Colonic mucosa (tissue), 4 donors: ENCODE data around the gene TTLL11. TPM values are rescaled to one million over a fixed set of nuclear protein-coding genes. Genes with fewer than 3 reads are reported as not detected.

Experiments
- DNase-seq: peaks from one replicate; pipeline ENCODE4 v3.0.0-alpha.2; 2020
- H3K27ac ChIP-seq: fragments of 200-600 bp; one replicate; pipeline ENCODE4 v1.8.0; 2021
- H3K27me3 ChIP-seq: fragments of 200-600 bp; one replicate; pipeline ENCODE4 v1.8.0; 2021
- H3K36me3 ChIP-seq: fragments of 200-600 bp; one replicate; pipeline ENCODE4 v1.8.0; 2021
- H3K4me1 ChIP-seq: fragments of 200-600 bp; one replicate; pipeline ENCODE4 v1.8.0; 2021; ENCODE audit warnings: mild to moderate bottlenecking
- H3K4me3 ChIP-seq: fragments of 200-600 bp; one replicate; pipeline ENCODE4 v1.8.0; 2021
- H3K9ac ChIP-seq, 2 donors: one replicate each; pipeline ENCODE4 v1.7.0; 2013; ENCODE audit warnings: control low read depth in 2 of 2, low read depth in 2 of 2, low read length in 2 of 2
- H3K9me3 ChIP-seq: fragments of 200-600 bp; one replicate; pipeline ENCODE4 v1.8.0; 2021
- intact Hi-C: fragments of 100-400 bp; cut with DNase I; formaldehyde crosslinking; loops from one replicate; pipeline ENCODE4 v1.14.1; 2022
- total RNA-seq, 2 donors: library from RNA; stranded (reverse); fragmentation: NEBNext Ultra II Directional in 1 of 2; extraction: Animal tissue kit (Norgen Biotek cat#: 25700) in 1 of 2; gene quantifications; one replicate each; pipeline ENCODE4 v1.2.1, GENCODE V29; 2021
- TF ChIP-seq, protein P1 (sequence below): fragments of 200-600 bp; IDR thresholded peaks from one replicate; pipeline ENCODE4 v1.8.0; 2022; ENCODE audit warnings: antibody characterized with exemption, mild to moderate bottlenecking
- donor health status: healthy.
- donor health status: DM: no; HTN: no; CAD: no.
- donor health status: DM: no; HTN: no; CAD: no.

The TTLL11 gene
- total RNA-seq, 2 donors from 2014 or later, result 5.1 to 5.5 TPM

DNA sequence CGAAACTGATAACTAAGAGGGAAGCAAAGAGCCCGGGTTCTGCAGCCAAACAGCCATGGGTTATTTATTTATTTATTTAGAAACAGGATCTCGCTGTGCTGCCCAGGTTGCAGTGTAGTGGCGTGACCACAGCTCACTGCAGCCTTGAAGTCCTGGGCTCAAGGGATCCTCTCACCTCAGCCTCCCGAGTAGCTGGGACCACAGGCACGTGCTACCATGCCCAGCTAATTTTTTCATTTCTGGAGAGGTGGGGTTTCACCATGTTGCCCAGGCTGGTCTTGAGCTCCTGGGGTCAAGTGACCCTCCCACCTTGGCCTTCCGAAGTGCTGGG, 42.4 kb upstream of the TTLL11 start:
- H3K36me3 ChIP-seq, result no peaks in the 10 kb centered on the region
- no peak for DNase-seq
- H3K4me3 ChIP-seq, result no peak overlapping the region
- H3K9me3 ChIP-seq, result no peaks in the 10 kb centered on the region
- H3K4me1 ChIP-seq, result no peaks in the 10 kb centered on the region
- TF ChIP-seq, protein P1, sequence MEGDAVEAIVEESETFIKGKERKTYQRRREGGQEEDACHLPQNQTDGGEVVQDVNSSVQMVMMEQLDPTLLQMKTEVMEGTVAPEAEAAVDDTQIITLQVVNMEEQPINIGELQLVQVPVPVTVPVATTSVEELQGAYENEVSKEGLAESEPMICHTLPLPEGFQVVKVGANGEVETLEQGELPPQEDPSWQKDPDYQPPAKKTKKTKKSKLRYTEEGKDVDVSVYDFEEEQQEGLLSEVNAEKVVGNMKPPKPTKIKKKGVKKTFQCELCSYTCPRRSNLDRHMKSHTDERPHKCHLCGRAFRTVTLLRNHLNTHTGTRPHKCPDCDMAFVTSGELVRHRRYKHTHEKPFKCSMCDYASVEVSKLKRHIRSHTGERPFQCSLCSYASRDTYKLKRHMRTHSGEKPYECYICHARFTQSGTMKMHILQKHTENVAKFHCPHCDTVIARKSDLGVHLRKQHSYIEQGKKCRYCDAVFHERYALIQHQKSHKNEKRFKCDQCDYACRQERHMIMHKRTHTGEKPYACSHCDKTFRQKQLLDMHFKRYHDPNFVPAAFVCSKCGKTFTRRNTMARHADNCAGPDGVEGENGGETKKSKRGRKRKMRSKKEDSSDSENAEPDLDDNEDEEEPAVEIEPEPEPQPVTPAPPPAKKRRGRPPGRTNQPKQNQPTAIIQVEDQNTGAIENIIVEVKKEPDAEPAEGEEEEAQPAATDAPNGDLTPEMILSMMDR, result no peak
- intact Hi-C loops, result no loop called here
- H3K9ac ChIP-seq, result no peak overlapping the region
- H3K27me3 ChIP-seq, result no peaks in the 10 kb centered on the region
- H3K27ac ChIP-seq, result no peak overlapping the region

DNA sequence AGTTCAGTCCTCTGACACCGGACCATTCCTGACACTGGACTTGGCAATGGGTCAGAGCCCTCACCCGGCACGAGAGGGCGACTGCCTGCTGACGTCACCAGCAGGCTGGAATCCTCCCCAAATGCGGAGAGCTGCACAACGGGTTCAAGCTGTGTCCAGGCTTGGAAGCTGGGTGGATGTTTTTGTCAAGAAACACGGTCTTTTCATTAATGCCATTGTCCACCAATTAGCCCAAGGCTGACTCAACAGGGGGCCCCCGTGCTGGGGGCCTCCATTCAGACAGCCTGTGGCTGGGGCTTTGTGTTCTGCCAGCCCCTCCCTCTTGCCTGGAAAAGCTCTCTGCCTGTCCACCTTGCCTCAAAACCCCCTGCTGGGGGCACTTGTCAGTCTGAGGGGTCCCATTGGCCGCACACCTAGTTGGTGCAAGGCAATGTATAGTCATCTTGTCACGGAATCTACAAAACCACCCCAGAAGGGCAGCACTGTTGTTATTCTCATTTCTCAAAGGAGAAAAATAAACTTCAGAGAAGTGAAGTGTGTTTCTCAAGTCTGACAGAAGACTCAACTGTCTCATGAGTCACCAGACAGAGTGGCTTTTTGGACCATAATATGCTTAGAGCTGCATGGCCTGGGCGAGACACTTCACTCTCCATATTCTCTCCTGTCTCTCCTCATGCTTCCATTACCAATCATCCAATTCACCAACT, 41.9 kb upstream of the TTLL11 start:
- Histone ChIP-seq H3K9me3 (no peaks in the 10 kb centered on the region), H3K4me1 (no peaks in the 10 kb centered on the region), H3K27ac (no peak overlapping the region), H3K4me3 (no peak overlapping the region), H3K27me3 (no peaks in the 10 kb centered on the region), H3K9ac (no peak overlapping the region), H3K36me3 (no peaks in the 10 kb centered on the region)
- DNase-seq, result no peak
- TF ChIP-seq, protein P1, result no peak
- intact Hi-C loops, result no loop called here

DNA sequence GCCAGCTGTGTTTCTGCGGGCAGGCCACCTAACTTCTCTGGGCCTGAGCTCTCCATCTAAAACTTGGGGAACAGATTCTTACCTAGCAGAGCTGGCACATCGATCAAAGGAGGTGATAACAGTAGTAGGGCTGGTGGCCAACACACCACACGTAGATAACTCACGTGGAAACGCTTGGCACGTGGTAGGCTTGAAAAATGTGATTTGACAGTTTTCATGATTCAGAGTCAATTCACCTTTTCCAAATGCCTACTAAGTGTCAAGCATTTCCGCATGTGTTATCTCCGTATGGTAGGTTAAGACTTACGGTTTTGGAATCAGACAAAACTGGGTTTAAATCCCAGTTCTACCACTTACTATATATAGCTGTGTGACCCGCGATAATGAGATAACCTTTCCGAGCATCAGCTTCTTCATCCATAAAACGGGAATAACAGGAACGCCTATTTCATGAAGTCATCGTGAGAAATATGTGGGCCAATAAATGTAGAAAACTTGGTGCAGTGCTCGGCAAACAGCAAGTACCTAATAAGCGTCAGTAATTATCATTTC, 41.0 kb upstream of the TTLL11 start:
- Histone ChIP-seq H3K9ac (no peak overlapping the region), H3K9me3 (no peaks in the 10 kb centered on the region), H3K36me3 (no peaks in the 10 kb centered on the region), H3K4me1 (no peaks in the 10 kb centered on the region), H3K27ac (no peak overlapping the region), H3K4me3 (no peak overlapping the region), H3K27me3 (no peaks in the 10 kb centered on the region)
- TF ChIP-seq, protein P1, result no peak
- intact Hi-C loops, result no loop called here
- DNase-seq, result no peak

DNA sequence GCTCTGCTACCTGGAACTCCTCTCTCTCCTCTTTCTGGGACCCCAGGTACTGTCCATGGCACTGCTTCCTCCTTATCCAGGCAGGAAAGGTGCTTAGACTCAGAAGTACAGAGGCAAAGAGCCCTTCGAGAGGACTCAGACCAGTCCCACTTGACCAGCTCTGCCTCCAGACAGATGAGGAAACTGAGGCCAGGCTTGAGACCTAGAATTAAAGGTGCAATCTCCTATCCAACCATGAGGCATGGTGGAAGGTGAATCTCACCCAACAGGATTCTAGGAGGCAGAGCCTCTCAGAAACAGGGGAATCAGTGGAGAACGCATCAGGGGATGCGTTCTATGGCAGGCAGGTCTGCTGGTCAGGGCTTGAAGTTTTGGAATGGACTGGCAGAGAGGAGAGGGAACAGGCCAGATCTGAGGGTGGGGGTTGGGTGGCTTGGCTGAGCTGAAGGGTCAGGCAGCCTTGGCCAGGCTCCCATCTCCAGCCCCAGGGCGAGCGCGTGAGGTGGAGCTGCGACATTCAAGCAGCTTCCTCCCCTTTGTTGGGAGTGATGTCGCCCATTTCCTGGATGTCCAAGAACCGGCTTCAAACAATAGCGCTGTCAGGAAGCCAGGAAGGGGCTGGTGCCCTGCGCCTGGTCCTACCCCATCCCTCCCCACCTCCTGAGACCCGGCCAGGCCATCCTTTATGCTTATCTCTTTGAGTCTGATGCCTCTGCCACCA, 40.3 kb upstream of the TTLL11 start:
- Histone ChIP-seq H3K27me3 (no peaks in the 10 kb centered on the region), H3K4me3 (no peak overlapping the region), H3K36me3 (no peaks in the 10 kb centered on the region), H3K27ac (no peak overlapping the region), H3K9ac (no peak overlapping the region), H3K9me3 (no peaks in the 10 kb centered on the region), H3K4me1 (no peaks in the 10 kb centered on the region)
- TF ChIP-seq, protein P1, result no peak
- DNase-seq, result no peak
- intact Hi-C loops, result no loop called here

DNA sequence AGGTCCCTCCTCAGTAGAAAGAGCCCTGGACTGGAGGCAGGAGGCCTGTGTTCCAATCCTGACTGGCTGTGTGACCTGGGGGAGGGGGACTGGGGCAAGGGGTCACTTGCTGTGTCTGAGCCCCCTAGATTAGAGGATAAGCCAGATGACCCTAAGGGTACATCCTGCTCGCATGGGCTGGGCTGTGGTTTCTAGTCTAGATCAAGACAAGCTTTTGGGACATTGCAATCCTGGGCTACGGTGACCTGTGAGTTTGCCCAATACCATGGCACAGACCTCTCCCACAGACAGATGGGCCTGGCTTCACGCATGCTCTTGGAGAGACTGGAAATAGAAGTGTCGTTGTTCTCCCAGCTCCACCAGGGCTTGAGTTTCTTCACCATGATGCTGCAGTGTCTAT, 39.4 kb upstream of the TTLL11 start:
- no peak for DNase-seq
- H3K27me3 ChIP-seq, result peaks cover under 1% of the 10 kb centered on the region
- no peak overlapping the region for H3K4me3 ChIP-seq
- H3K36me3 ChIP-seq, result no peaks in the 10 kb centered on the region
- TF ChIP-seq, protein P1, result no peak
- H3K9me3 ChIP-seq, result no peaks in the 10 kb centered on the region
- H3K27ac ChIP-seq, result no peak overlapping the region
- H3K4me1 ChIP-seq, result no peaks in the 10 kb centered on the region
- intact Hi-C loops, result no loop called here
- no peak overlapping the region for H3K9ac ChIP-seq
